H9 (cell line): Measurements from ENCODE around the gene PHLDA1. TPM values are rescaled to one million over a fixed set of nuclear protein-coding genes. Genes with fewer than 3 reads are reported as not detected.

ENCODE experiments used
- DNase-seq: peaks from one replicate; pipeline ENCODE4 v3.0.0-alpha.2; 2017
- H2AFZ ChIP-seq: one replicate; pipeline ENCODE4 v1.6.1; 2013; ENCODE audit warnings: mild to moderate bottlenecking, low read length, control low read depth, moderate library complexity
- H2AK5ac ChIP-seq: 2 replicates; pipeline ENCODE4 v1.6.1; 2013; ENCODE audit warnings: low read length, control low read depth, mixed read lengths; ENCODE audit not compliant: insufficient read length
- H2BK120ac ChIP-seq: one replicate; pipeline ENCODE4 v1.6.1; 2013; ENCODE audit warnings: low read depth, mild to moderate bottlenecking, low read length, control low read depth, inconsistent platforms; ENCODE audit not compliant: poor library complexity, severe bottlenecking
- H2BK12ac ChIP-seq: 2 replicates; pipeline ENCODE4 v1.6.1; 2013; ENCODE audit warnings: low read length, control low read depth, mixed read lengths, low read depth; ENCODE audit not compliant: insufficient read length
- H2BK15ac ChIP-seq: 2 replicates; pipeline ENCODE4 v1.6.1; 2013; ENCODE audit warnings: low read depth, low read length, control low read depth
- H2BK20ac ChIP-seq: one replicate; pipeline ENCODE4 v1.6.1; 2013; ENCODE audit warnings: low read depth, mild to moderate bottlenecking, low read length, control low read depth, inconsistent platforms; ENCODE audit not compliant: poor library complexity, severe bottlenecking
- H2BK5ac ChIP-seq: 2 replicates; pipeline ENCODE4 v1.6.1; 2013; ENCODE audit warnings: low read length, control low read depth, mixed read lengths; ENCODE audit not compliant: insufficient read length
- H3K14ac ChIP-seq: 2 replicates; pipeline ENCODE4 v1.6.1; 2013; ENCODE audit warnings: low read length, control low read depth; ENCODE audit not compliant: insufficient read depth
- H3K18ac ChIP-seq: 2 replicates; pipeline ENCODE4 v1.6.1; 2013; ENCODE audit warnings: low read depth, mild to moderate bottlenecking, mixed read lengths, low read length, control low read depth; ENCODE audit not compliant: insufficient read length
- H3K23ac ChIP-seq: 2 replicates; pipeline ENCODE4 v1.6.1; 2013; ENCODE audit warnings: low read length, control low read depth, mixed read lengths, low read depth; ENCODE audit not compliant: insufficient read length
- H3K23me2 ChIP-seq: 2 replicates; pipeline ENCODE4 v1.6.1; 2013; ENCODE audit warnings: low read depth, mild to moderate bottlenecking, mixed read lengths, low read length, control low read depth; ENCODE audit not compliant: insufficient read length, poor library complexity, severe bottlenecking
- H3K27ac ChIP-seq: 2 replicates; pipeline ENCODE4 v1.5.1; 2013; ENCODE audit warnings: low read length, control low read depth, mixed read lengths, low read depth; ENCODE audit not compliant: insufficient read length
- H3K27me3 ChIP-seq: 2 replicates; pipeline ENCODE4 v1.6.1; 2013; ENCODE audit warnings: low read length, control low read depth, inconsistent platforms; ENCODE audit not compliant: insufficient read depth
- H3K4ac ChIP-seq: 2 replicates; pipeline ENCODE4 v1.6.1; 2013; ENCODE audit warnings: low read depth, mild to moderate bottlenecking, control low read depth, inconsistent platforms, low read length, moderate library complexity
- H3K4me1 ChIP-seq: 2 replicates; pipeline ENCODE4 v1.6.1; 2013; ENCODE audit warnings: low read length, control low read depth, inconsistent platforms; ENCODE audit not compliant: insufficient read depth
- H3K4me2 ChIP-seq: 2 replicates; pipeline ENCODE4 v1.6.1; 2013; ENCODE audit warnings: low read length, control low read depth, mixed read lengths; ENCODE audit not compliant: insufficient read length, insufficient read depth
- H3K56ac ChIP-seq: 2 replicates; pipeline ENCODE4 v1.6.1; 2013; ENCODE audit warnings: low read depth, mild to moderate bottlenecking, mixed read lengths, low read length, control low read depth; ENCODE audit not compliant: insufficient read length
- H3K79me1 ChIP-seq: 2 replicates; pipeline ENCODE4 v1.6.1; 2013; ENCODE audit warnings: low read depth, mild to moderate bottlenecking, moderate library complexity, low read length, control low read depth, inconsistent platforms; ENCODE audit not compliant: insufficient read depth, poor library complexity, severe bottlenecking
- H3K79me2 ChIP-seq: 2 replicates; pipeline ENCODE4 v1.6.1; 2013; ENCODE audit warnings: low read length, control low read depth, inconsistent platforms; ENCODE audit not compliant: insufficient read depth
- H3K9ac ChIP-seq: 2 replicates; pipeline ENCODE4 v1.6.1; 2013; ENCODE audit warnings: low read length, control low read depth, mixed read lengths; ENCODE audit not compliant: insufficient read length; ENCODE audit errors: extremely low read depth
- H3K9me3 ChIP-seq: one replicate; pipeline ENCODE4 v1.6.1; 2013; ENCODE audit warnings: low read depth, low read length, inconsistent platforms; ENCODE audit not compliant: control insufficient read depth
- H3T11ph ChIP-seq: one replicate; pipeline ENCODE4 v1.6.1; 2013; ENCODE audit warnings: mild to moderate bottlenecking, low read length, control low read depth, inconsistent platforms
- H4K20me1 ChIP-seq: one replicate; pipeline ENCODE4 v1.6.1; 2013; ENCODE audit not compliant: control insufficient read depth, insufficient read length, insufficient read depth
- H4K5ac ChIP-seq: 2 replicates; pipeline ENCODE4 v1.6.1; 2013; ENCODE audit warnings: low read depth, mild to moderate bottlenecking, mixed read lengths, low read length, control low read depth; ENCODE audit not compliant: insufficient read length
- H4K8ac ChIP-seq: replicated peaks from 2 replicates; pipeline ENCODE4 v1.6.1; 2013; ENCODE audit warnings: low read length, control low read depth, mixed read lengths, low read depth; ENCODE audit not compliant: insufficient read length
- H4K91ac ChIP-seq: 2 replicates; pipeline ENCODE4 v1.6.1; 2013; ENCODE audit warnings: low read depth, mild to moderate bottlenecking, moderate library complexity, mixed read lengths, low read length, control low read depth; ENCODE audit not compliant: insufficient read length
- H3K27ac Mint-ChIP-seq, 3 experiments: 2 replicates in 2 of 3; 3 replicates in 1 of 3; pipeline ENCODE4 v1.8.0; 2020 to 2021; ENCODE audit warnings: mixed read lengths in 3 of 3, mild to moderate bottlenecking in 1 of 3, moderate library complexity in 1 of 3
- H3K27me3 Mint-ChIP-seq: 2 replicates; pipeline ENCODE4 v1.8.0; 2021; ENCODE audit warnings: low read depth, mild to moderate bottlenecking, moderate library complexity, mixed read lengths
- H3K36me3 Mint-ChIP-seq, 3 experiments: 2 replicates in 2 of 3; 3 replicates in 1 of 3; pipeline ENCODE4 v1.8.0; 2020 to 2021; ENCODE audit warnings: low read depth in 3 of 3, mixed read lengths in 3 of 3; ENCODE audit not compliant: insufficient read depth in 1 of 3
- H3K4me1 Mint-ChIP-seq, 2 experiments: 2 replicates each; pipeline ENCODE4 v1.8.0; 2020; ENCODE audit warnings: mixed read lengths in 2 of 2
- H3K4me3 Mint-ChIP-seq, 2 experiments: 2 replicates in 1 of 2; 3 replicates in 1 of 2; pipeline ENCODE4 v1.8.0; 2020 to 2021; ENCODE audit warnings: mild to moderate bottlenecking in 2 of 2, mixed read lengths in 2 of 2, moderate library complexity in 1 of 2
- H3K9me3 Mint-ChIP-seq, 2 experiments: 2 replicates in 1 of 2; 3 replicates in 1 of 2; pipeline ENCODE4 v1.8.0; 2020; ENCODE audit warnings: mild to moderate bottlenecking in 2 of 2, mixed read lengths in 2 of 2, moderate library complexity in 1 of 2
- WGBS: extraction: QIAGEN DNeasy Blood & Tissue Kit; methylation state at CpG from one replicate; pipeline ENCODE4 v1.1.7; 2013; ENCODE audit warnings: missing lambda C conversion rate, low lambda C conversion rate, mixed read lengths; ENCODE audit not compliant: insufficient read length; ENCODE audit errors: extremely low coverage; 5-methylcytosine and 5-hydroxymethylcytosine counted together
- total RNA-seq: library from RNA; stranded (reverse); gene quantifications from 2 replicates; pipeline ENCODE4 v1.2.1, GENCODE V29; 2021
- TF ChIP-seq, protein P1 (sequence below): fragments of 200-600 bp; sonication (generic); conservative IDR thresholded peaks from 3 replicates; pipeline ENCODE4 v1.8.0; 2021; ENCODE audit warnings: antibody characterized with exemption, mild to moderate bottlenecking

PHLDA1 gene
- total RNA-seq, 1 experiment from 2014 or later: 106 TPM

- no peak overlapping the region for H2AFZ ChIP-seq
Observed at GRCh38 chr12:75994069-75994740, 37.4 kb downstream of the PHLDA1 start.

More at GRCh38 chr12:75994069-75994740, 37.4 kb downstream of the PHLDA1 start:
- H4K5ac ChIP-seq: no peak overlapping the region
- H3K4me2 ChIP-seq: no peak overlapping the region
- no peak overlapping the region for H3K4ac ChIP-seq
- H3K27ac ChIP-seq: no peak overlapping the region
- H3K27ac Mint-ChIP-seq: no peak overlapping the region
- no peaks in the 10 kb centered on the region; a peak in 1 of 7 replicates for H3K36me3 Mint-ChIP-seq
- H4K8ac ChIP-seq: no peak overlapping the region
- no peak overlapping the region for H2BK20ac ChIP-seq
- H2BK5ac ChIP-seq: no peak overlapping the region
- no peak overlapping the region for H2BK12ac ChIP-seq
- no peaks in the 10 kb centered on the region for H4K20me1 ChIP-seq
- H2AK5ac ChIP-seq: no peak overlapping the region
- no CpG with 5 or more reads among the region's 4 CpGs for WGBS
- no peak overlapping the region for H3K4me3 Mint-ChIP-seq
- H3K23me2 ChIP-seq: no peaks in the 10 kb centered on the region
- H3K4me1 Mint-ChIP-seq: peaks cover 17 to 23% of the 10 kb centered on the region in 2 experiments
- H3K9me3 ChIP-seq: no peaks in the 10 kb centered on the region
- H3K56ac ChIP-seq: no peak overlapping the region
- no peaks in the 10 kb centered on the region for H3K79me2 ChIP-seq
- DNase-seq: no peak
- H3K23ac ChIP-seq: no peak overlapping the region
- no peak overlapping the region for H4K91ac ChIP-seq
- no peak overlapping the region for H3K18ac ChIP-seq
- no peaks in the 10 kb centered on the region for H3K27me3 ChIP-seq
- no peak overlapping the region for H3K14ac ChIP-seq
- H3K79me1 ChIP-seq: no peaks in the 10 kb centered on the region
- H2BK15ac ChIP-seq: no peak overlapping the region
- H3K9me3 Mint-ChIP-seq: peaks cover 0 to under 1% of the 10 kb centered on the region in 2 experiments; a peak in 1 of 5 replicates
- H3K4me1 ChIP-seq: peaks cover 3% of the 10 kb centered on the region; the same call in 1 of the 2 replicates
- TF ChIP-seq, protein P1, sequence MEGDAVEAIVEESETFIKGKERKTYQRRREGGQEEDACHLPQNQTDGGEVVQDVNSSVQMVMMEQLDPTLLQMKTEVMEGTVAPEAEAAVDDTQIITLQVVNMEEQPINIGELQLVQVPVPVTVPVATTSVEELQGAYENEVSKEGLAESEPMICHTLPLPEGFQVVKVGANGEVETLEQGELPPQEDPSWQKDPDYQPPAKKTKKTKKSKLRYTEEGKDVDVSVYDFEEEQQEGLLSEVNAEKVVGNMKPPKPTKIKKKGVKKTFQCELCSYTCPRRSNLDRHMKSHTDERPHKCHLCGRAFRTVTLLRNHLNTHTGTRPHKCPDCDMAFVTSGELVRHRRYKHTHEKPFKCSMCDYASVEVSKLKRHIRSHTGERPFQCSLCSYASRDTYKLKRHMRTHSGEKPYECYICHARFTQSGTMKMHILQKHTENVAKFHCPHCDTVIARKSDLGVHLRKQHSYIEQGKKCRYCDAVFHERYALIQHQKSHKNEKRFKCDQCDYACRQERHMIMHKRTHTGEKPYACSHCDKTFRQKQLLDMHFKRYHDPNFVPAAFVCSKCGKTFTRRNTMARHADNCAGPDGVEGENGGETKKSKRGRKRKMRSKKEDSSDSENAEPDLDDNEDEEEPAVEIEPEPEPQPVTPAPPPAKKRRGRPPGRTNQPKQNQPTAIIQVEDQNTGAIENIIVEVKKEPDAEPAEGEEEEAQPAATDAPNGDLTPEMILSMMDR: no peak
- H3K27me3 Mint-ChIP-seq: no peaks in the 10 kb centered on the region
- no peak overlapping the region for H3K9ac ChIP-seq
- no peak overlapping the region for H3T11ph ChIP-seq
- H2BK120ac ChIP-seq: no peak overlapping the region
